IPS-20b (cell line): ENCODE measurements around the gene EPS8L3.

Experiments
- H3K27ac ChIP-seq: one replicate; pipeline ENCODE4 v1.5.1; 2013; ENCODE audit warnings: low read length
- H3K27me3 ChIP-seq: 2 replicates; pipeline ENCODE4 v1.6.1; 2013; ENCODE audit warnings: mild to moderate bottlenecking, low read length, inconsistent platforms; ENCODE audit not compliant: insufficient read depth
- H3K36me3 ChIP-seq: 2 replicates; pipeline ENCODE4 v1.6.1; 2013; ENCODE audit warnings: low read depth, mild to moderate bottlenecking, inconsistent platforms, low read length, moderate library complexity; ENCODE audit not compliant: insufficient read depth
- H3K4me1 ChIP-seq: 2 replicates; pipeline ENCODE4 v1.6.1; 2013; ENCODE audit warnings: mild to moderate bottlenecking, control low read depth, inconsistent platforms, low read length, moderate library complexity; ENCODE audit not compliant: insufficient read depth
- H3K4me3 ChIP-seq: 2 replicates; pipeline ENCODE4 v1.5.1; 2013; ENCODE audit warnings: mild to moderate bottlenecking, low read length, inconsistent platforms
- H3K9ac ChIP-seq: 2 replicates; pipeline ENCODE4 v1.6.1; 2013; ENCODE audit warnings: low read depth, mild to moderate bottlenecking, inconsistent platforms, low read length, moderate library complexity
- H3K9me3 ChIP-seq: 2 replicates; pipeline ENCODE4 v1.6.1; 2013; ENCODE audit warnings: mild to moderate bottlenecking, low read depth, low read length, inconsistent platforms; ENCODE audit not compliant: insufficient read depth

The EPS8L3 gene, protein sequence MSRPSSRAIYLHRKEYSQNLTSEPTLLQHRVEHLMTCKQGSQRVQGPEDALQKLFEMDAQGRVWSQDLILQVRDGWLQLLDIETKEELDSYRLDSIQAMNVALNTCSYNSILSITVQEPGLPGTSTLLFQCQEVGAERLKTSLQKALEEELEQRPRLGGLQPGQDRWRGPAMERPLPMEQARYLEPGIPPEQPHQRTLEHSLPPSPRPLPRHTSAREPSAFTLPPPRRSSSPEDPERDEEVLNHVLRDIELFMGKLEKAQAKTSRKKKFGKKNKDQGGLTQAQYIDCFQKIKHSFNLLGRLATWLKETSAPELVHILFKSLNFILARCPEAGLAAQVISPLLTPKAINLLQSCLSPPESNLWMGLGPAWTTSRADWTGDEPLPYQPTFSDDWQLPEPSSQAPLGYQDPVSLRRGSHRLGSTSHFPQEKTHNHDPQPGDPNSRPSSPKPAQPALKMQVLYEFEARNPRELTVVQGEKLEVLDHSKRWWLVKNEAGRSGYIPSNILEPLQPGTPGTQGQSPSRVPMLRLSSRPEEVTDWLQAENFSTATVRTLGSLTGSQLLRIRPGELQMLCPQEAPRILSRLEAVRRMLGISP

DNA sequence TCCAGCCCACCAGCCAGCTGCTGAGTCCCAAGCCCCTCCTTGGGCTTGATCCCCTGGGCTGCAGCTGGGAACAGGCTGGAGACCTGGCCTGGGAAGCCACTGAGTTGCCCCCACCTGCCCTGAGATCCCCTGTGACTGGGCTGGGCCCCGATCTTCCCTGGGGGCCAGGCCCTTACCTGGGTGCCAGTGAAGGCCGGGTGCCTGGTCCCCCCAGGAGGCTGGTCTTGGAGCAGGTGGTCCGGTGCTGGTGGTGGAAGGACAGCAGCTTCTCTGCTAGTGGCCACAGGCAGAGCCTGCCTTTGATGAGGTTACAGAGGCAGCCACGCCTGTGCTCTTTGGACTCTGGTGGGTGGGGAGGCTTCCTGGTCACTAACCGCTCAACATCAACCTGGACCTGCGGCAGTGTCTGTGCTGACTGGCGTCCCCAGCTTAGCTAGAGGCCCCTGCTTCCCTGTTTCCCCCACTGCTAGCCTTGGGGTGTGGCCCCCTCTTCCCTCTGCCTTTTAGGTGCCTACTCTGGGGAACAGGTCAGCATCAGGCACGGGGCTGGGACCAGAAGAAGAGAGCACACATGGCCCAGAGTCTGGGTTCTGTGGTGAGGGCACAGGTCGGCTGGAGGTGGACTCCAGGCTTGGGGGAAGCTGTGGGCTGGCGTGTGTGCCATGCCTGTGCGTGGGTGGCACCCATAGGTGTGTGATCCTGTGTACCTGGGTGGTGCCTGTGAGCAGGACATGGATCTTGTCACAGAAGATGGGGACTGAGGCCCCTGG, at the start of gene EPS8L3:
TSS of gene EPS8L3 (minus strand) at position 278 of the 770 bp plus-strand sequence. CDS start 2,174 bp downstream, outside the sequence.
- Histone ChIP-seq H3K27me3 (no peaks in the 10 kb centered on the region), H3K9me3 (no peaks in the 10 kb centered on the region), H3K4me3 (no peak within 1 kb of the TSS), H3K36me3 (no peaks in the 10 kb centered on the region), H3K9ac (no peak within 1 kb of the TSS), H3K27ac (no peak within 1 kb of the TSS), H3K4me1 (no peaks in the 10 kb centered on the region)

DNA sequence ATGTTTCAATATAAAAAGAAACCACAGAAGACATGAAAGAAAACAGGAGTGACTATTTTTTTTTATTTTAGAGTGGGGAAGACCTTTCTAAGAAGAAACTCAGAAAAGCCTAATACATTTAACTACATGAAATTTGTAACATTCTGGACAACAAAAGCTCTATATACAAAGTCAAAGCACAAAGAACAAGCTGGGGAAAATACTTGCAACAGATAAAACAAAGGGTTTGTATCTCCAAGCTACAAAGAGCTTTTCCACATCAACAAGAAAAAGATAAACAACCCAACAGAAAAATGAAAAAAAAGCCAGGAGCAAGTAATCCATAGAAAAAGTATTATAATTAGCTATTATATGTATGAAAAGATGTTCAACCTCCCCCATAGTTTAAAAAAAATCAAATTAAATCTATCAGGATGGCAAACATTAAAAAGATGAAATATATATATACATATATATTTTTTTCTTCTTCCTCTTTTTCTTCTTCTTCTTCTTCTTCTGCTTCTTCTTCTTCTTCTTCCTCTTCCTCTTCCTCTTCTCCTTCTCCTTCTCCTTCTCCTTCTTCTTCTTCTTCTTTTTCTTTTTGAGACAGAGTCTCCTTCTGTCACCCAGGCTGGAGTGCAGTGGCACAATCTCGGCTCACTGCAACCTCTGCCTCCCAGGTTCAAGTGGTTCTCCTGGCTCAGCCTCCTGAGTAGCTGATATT, 49.1 kb upstream of the EPS8L3 start:
- Histone ChIP-seq H3K27ac (no peak overlapping the region), H3K4me3 (no peak overlapping the region), H3K36me3 (no peaks in the 10 kb centered on the region), H3K4me1 (no peaks in the 10 kb centered on the region), H3K9ac (no peak overlapping the region), H3K27me3 (no peaks in the 10 kb centered on the region), H3K9me3 (peaks cover 11% of the 10 kb centered on the region)

DNA sequence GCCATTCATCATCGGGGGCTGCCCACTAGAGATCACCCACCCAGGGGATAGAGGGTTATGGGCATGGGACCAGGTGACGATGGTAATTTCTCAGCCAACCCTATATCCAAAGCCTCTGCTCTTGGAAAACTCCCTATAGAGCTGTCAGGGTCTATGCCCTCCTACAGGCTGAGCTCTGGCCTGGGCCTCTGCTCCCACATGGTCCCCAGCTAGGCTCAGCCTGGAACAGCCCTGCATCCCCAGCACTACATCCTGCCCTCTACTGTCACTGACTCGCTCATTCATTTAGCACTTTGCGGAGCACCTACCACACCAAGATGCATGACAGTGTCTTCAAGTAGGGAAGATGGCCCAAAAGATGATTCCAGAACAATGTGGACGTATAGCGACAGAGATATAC, 45.0 kb upstream of the EPS8L3 start:
- Histone ChIP-seq H3K27me3 (no peaks in the 10 kb centered on the region), H3K4me3 (no peak overlapping the region), H3K36me3 (no peaks in the 10 kb centered on the region), H3K4me1 (no peaks in the 10 kb centered on the region), H3K27ac (no peak overlapping the region), H3K9ac (no peak overlapping the region), H3K9me3 (no peaks in the 10 kb centered on the region)

DNA sequence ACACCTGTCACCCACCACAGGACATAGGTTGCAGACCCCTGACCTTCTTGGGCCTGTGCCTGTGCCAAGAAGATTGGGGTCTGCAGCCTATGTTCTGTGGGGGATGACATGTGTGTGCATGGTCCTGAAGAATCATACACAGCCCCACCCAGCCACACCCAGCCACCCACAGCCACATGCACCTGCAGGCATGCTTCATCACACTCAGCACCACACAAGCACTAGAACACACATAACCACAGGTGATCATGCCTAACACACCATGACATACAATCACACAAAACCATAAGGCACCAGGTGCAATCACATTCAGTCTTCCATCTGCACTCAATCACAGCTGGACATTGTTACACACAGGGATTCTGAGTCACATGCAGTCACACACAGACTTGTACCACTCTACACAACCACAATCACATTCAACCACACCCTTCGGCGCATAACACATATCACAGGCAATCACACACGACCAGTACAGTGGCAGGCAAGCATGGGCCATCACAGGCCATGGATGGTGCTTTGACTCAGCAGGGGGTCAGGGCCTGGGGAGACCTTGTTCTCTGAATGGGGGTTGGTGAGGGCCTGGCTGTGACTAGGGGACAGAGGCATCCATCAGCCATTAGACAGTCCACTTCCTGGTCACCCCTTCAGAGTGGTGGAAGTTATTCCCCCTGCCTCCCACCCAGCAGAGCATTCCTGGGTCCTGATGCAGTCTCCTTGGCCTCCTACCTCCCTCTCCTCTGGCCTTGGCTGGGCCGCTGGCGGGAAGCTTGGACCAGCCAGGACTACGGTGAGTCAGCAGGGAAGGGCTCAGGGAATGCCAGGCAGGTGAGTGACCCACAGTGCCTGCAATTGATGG, 44.3 kb upstream of the EPS8L3 start:
- no peak overlapping the region for H3K27ac ChIP-seq
- H3K4me3 ChIP-seq = no peak overlapping the region
- H3K36me3 ChIP-seq = no peaks in the 10 kb centered on the region
- no peak overlapping the region for H3K9ac ChIP-seq
- no peaks in the 10 kb centered on the region for H3K4me1 ChIP-seq
- H3K9me3 ChIP-seq = no peaks in the 10 kb centered on the region
- H3K27me3 ChIP-seq = no peaks in the 10 kb centered on the region

DNA sequence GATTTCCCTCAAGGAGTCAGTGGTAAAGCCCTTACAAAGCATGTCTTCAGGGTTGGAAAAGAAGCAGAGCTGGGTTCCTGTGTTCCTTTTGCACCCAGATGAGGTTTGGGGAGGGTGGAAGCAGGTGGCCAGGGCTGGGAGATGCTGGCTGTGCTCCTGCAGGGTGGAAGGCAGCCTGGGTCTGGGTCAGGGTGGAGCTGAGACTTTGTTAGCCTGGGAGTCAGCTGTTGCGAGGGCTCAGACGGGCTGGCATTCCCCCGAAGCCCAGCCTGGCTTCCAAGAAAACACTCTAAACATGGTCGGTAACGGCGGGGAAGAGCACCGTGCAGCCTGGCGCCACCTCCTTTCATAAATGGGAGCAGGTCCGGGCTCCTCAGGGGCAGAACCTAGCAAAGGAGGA, 43.7 kb upstream of the EPS8L3 start:
- no peaks in the 10 kb centered on the region for H3K36me3 ChIP-seq
- no peaks in the 10 kb centered on the region for H3K27me3 ChIP-seq
- H3K9ac ChIP-seq = no peak overlapping the region
- H3K9me3 ChIP-seq = no peaks in the 10 kb centered on the region
- H3K4me1 ChIP-seq = no peaks in the 10 kb centered on the region
- H3K27ac ChIP-seq = no peak overlapping the region
- H3K4me3 ChIP-seq = no peak overlapping the region

DNA sequence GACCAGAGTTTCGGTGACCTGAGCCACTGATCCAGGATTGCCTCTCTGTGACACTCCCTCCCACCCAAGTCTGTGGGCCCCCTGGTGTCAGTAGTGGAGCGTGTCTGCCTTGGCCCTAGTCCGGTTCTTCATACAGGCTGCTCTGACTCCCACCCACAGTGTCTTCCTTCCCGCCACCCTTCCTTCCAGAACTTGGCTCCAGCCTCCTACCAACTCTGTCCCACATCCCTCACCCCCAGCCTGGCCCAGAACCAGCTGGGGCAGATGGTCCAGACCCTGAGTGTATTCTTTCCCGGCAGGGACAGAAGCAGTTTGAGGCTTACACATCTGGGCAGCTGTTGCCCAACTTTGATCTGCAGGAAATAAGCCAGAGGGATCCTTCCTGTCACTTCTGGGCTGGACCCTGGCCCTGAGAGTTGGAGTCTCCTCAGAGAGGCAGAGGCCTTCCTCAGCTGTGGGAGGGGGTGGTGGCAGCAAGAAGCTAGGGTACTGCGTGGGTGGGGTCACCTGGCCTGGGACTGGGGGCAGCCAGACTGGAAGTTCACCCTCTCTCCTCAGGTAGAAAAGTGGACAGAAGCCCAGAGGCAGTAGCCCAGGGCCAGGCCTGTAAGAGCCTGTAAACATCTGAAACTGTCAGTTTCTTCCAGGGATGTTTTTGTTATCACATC, 43.1 kb upstream of the EPS8L3 start:
- H3K27me3 ChIP-seq = no peaks in the 10 kb centered on the region
- H3K27ac ChIP-seq = no peak overlapping the region
- H3K4me1 ChIP-seq = no peaks in the 10 kb centered on the region
- no peak overlapping the region for H3K9ac ChIP-seq
- H3K9me3 ChIP-seq = no peaks in the 10 kb centered on the region
- no peaks in the 10 kb centered on the region for H3K36me3 ChIP-seq
- H3K4me3 ChIP-seq = no peak overlapping the region

DNA sequence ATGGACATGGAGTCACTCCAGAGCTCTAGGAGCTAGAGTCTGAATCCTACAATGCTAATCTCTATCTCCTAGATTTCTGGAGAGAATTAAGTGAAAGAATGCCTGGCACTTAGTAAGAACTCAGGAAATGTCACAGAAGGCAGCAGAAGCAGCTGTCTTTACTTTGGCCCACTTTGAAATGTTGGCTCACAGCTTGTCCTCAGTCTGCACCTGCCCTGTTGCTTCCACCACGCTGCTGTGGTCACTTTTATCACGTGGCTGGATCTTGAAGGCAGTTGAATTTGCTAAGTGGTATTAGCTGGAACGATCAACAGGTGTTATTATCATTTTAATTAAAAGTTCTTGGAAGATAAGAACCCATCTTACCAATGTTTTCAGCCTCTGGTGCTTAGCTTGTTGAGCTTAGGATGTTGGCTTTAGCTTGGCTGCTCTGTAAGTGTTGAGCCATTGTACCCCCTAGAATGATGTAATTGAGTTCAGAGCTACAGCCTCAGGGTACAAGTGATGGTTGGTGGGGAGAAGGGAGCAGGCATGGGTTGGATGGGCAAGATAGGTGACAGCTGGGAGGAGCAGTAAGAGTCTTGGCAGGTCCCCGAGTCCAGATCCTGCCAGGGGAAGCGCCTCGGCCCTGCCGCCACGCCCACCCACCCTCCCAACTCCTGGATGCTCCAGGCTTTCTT, 41.9 kb upstream of the EPS8L3 start:
- H3K9ac ChIP-seq = no peak overlapping the region
- H3K27ac ChIP-seq = no peak overlapping the region
- no peaks in the 10 kb centered on the region for H3K9me3 ChIP-seq
- H3K36me3 ChIP-seq = no peaks in the 10 kb centered on the region
- no peak overlapping the region for H3K4me3 ChIP-seq
- no peaks in the 10 kb centered on the region for H3K4me1 ChIP-seq
- no peaks in the 10 kb centered on the region for H3K27me3 ChIP-seq

DNA sequence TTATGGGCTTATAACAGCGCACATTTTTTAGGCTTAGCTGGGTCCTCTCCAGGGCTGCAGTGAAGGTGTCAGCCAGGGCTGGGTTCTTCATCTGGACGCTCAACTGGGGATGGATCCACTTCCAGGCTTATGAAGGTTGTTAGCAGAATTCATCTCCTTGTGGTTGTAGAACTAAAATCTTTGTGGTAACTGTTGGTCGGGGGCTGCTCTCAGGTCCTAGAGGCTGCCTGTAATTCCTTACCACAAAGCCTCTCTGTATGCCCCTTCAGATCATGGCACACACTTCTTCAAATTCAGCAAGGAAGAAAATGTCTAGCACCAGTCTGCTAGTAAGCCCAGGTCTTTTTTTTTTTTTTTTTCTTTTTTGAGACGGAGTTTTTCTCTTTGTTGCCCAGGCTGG, 40.9 kb upstream of the EPS8L3 start:
- no peaks in the 10 kb centered on the region for H3K9me3 ChIP-seq
- H3K27me3 ChIP-seq = no peaks in the 10 kb centered on the region
- no peaks in the 10 kb centered on the region for H3K36me3 ChIP-seq
- H3K27ac ChIP-seq = no peak overlapping the region
- no peaks in the 10 kb centered on the region for H3K4me1 ChIP-seq
- no peak overlapping the region for H3K9ac ChIP-seq
- no peak overlapping the region for H3K4me3 ChIP-seq

DNA sequence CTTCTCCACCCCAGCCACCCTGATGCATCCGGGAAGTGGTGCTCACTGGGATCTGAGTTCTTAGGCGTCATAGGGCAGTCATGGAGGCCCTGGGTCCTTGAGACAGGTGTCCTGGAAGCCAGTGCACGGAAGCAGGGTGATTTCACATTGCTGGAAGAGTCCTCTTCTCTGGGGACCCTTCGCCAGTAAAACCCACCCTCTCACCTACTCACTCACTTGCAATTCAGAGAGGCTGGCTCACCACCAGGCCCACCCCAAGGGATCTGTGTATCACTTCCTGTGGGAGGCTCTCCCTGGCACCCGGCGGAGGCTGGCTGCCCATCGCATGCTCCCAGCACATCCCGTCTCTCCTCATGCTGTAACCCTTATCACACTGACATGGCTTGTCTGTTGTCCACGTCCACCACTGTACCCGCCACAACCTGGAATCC, 40.2 kb upstream of the EPS8L3 start:
- Histone ChIP-seq H3K9ac (no peak overlapping the region), H3K4me1 (no peaks in the 10 kb centered on the region), H3K27ac (no peak overlapping the region), H3K9me3 (no peaks in the 10 kb centered on the region), H3K27me3 (no peaks in the 10 kb centered on the region), H3K4me3 (no peak overlapping the region), H3K36me3 (no peaks in the 10 kb centered on the region)

DNA sequence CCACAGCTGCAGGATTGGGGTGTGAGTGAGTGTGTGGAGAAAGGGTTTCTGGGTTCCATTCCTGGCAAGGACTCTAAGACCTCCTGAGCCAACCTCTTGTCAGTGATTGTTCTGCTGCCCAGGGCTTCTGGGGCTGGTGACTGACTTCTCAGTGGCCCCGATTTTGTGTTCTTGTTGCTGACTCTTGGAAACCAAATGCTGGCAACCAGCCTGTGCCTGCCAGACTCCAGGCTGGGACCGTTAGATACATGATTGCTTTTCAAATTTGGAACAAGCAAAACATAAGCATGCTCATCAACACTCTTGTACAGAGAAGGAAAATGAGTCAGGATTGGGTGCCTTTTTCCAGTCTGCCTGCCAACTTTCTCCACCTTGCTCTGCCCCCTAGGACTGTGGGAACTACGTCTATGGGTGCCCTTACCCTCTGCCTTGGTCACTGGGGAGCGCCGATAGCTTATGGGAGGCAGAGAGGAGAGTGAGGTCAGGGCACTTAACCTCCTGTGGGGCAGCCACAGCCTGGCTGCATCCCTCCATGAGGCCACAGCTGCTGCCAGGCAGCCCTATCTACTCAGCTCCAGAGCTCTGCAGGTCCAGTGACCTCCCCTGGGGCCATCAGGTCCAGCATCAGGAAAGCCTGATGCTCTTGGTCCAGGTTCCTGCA, 39.3 kb upstream of the EPS8L3 start:
- Histone ChIP-seq H3K27me3 (no peaks in the 10 kb centered on the region), H3K4me1 (no peaks in the 10 kb centered on the region), H3K9ac (no peak overlapping the region), H3K27ac (no peak overlapping the region), H3K4me3 (no peak overlapping the region), H3K9me3 (no peaks in the 10 kb centered on the region), H3K36me3 (no peaks in the 10 kb centered on the region)
